Measurements from ENCODE around the gene NOL3. TPM values are rescaled to one million over a fixed set of nuclear protein-coding genes. Genes with fewer than 3 reads are reported as not detected.
"Not testable (repeated sequence)": the region's sequence is repeated elsewhere in the genome, so short reads cannot be mapped to it uniquely, and the experiment has no call there.

NOL3 gene
- 19.4 and 20.2 TPM in 2 replicates for total RNA-seq

DNA sequence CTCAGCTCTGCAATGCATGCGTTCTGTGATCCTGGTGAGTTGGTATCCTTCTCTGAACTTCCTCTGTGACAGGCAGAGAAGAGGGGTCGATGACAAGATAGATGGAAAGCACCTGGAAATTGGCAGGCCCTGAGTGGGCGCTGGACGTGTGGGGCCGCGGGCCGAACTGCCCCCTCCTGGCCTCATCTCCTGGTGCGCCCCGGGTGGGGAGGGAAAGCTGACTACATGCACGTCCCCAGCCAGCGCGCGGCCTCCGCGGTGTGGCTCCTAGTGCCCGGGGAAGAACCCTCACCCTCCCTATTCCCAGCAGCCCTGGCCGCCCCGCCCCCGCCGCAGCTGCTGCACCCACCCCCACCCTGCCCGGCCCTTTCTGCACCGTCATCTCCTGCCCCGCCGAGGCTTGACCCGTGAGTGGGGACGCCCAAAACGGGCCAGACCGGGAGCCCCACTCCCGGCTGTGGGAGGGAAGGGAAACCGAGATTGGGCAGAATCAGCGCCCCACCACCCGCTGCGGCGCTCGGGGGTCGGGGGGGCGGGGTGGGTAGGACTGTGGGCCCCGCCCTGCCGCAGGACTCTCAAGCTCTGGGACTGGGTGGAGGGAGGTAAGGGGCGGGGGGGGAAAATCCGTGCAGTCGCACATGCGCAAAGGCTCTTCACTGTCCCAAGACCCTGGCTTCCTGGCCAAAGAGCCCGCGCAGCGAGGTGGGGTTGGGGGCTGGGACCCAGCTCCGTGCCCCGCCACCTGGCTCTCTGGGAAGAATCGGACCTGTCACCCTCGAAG is at the start of gene NOL3:
NOL3 (plus strand) TSS at position 371 of the 781 bp plus-strand sequence.
- intact Hi-C loops (cut with micrococcal nuclease), result no loop called here

DNA sequence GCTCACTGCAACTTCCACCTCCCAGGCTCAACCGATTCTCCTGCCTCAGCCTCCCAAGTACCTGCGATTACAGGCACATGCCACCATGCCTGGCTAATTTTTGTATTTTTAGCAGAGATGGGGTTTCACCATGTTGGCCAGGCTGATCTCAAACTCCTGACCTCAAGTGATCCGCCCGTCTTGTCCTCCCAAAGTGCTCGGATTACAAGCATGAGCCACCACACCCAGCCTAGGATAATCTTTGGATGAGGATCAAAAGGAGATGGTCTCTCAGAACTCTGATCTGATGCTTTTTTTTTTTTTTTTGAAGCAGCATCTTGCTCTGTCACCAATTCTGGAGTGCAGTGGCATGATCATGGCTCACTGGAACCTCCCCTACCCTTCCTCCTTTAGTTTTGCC is 47.5 kb upstream of the NOL3 start:
- intact Hi-C loops (cut with micrococcal nuclease), result not testable (repeated sequence)

DNA sequence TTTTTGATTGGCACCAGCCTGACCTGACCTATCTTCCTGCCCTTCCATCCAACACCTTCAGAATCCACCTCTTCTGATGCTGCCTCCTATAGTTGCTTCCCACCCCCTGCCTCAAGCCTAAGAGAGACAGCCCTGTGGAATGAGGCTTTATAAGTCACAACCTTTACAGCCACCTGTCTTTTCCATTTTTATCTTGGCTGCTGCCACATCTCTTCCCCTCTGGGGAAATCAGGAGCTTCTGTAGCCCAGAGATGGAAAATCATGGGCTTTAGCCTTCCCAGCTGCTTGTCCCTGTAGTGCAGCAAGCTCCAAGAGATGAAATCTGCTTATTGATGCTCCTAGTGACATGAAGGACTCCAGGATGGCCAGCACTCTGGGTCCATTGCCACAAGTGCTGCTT is 41.9 kb upstream of the NOL3 start:
- intact Hi-C loops (cut with micrococcal nuclease), result no loop called here

DNA sequence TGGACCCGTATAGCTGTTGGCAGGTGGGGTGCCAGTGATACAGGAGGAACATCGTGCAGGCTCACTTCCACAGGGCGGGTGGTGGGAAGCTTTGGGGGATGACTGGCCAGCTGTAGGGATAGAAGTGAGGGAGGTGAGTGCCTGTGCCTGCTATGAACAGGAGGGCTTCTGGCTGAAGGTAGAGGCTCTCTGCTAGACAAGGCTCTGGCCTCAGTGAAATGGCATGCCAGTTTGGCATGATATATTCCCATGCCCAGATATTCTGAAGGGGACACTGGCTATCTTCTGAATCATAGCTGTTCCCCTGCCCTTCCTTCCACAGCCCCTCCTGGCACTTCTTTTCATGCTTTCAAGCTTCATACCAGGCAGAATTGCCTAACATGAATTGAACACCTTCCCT is 41.5 kb upstream of the NOL3 start:
- intact Hi-C loops (cut with micrococcal nuclease), result no loop called here

DNA sequence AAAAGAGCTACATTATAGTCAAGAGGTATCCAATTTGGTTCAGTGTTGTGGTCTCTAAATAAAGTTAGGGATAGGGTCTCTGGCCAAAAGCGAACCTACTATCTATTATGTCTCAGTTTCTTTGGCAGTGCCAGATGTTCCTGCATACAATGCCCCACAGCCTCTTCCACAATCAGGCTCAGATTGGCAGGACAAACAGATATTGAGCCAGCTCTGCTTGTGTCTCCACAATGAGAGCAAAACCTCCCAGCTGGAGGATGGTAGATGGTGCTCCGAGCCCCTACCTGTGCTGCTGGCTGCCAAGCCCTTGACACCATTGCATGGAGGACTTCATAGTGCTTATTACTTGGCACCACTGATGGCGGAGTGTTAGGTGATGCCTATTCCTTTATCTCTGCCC is 40.9 kb upstream of the NOL3 start:
- intact Hi-C loops (cut with micrococcal nuclease), result no loop called here

DNA sequence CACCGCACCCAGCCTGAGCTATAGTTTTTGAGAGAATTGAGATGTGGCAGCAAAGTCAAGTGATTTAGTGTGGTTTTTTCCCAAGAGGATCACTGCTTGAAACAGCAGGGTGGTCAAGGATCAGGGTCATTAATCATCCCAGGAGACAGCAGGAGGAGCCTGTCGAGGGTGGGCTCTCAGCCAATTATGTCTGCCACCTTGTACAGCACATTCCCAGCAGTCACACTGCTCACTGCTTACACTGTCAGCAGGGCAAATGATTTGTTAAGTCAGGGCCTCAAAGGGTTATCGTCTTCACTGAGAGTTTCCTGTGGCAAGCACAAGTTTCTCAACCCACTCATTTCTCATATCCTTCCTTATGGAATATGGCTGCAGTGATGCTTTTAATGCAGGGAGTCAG is 32.7 kb upstream of the NOL3 start:
- intact Hi-C loops (cut with micrococcal nuclease), result no loop called here

DNA sequence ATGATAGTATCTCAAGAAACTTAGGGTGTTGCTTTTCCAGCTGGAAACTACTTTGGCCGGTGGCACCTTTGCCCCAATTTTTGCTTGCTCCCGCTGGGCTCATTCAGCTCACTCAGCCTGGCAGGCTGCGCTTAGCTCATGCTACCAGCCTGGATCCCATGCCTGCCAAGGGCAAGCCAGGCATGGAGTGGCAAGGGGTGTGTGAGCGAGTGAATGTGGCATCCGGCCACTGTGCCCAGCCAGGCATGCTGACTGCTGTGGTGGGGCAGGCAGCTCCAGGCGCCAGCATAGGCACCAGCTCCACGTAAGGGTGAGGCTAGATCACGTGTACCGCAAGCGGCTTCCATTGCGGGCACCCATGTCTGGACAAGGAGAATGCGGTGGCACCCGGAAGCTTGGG is 28.9 kb upstream of the NOL3 start:
- intact Hi-C loops (cut with micrococcal nuclease), result no loop called here

DNA sequence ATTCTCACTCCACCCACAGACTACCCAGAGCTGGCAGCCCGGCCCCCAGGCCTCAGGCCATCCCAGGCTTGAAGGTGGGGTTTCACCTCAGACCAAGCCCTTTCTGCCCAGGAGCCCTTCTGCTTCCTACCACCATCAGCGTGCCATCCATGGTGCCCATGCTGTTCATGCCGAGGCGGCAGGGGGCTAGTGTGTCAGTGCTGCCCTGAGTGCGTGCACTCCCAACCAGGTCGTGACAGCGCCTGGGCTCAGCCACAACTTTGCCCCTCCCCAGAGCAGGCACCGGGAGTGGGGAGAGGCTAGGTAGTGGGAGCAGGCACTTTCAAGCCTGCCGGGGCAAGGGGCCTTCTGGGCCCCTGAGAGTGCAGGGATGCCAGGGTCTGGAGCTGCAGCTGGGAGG is 28.0 kb upstream of the NOL3 start:
- intact Hi-C loops (cut with micrococcal nuclease), result no loop called here

DNA sequence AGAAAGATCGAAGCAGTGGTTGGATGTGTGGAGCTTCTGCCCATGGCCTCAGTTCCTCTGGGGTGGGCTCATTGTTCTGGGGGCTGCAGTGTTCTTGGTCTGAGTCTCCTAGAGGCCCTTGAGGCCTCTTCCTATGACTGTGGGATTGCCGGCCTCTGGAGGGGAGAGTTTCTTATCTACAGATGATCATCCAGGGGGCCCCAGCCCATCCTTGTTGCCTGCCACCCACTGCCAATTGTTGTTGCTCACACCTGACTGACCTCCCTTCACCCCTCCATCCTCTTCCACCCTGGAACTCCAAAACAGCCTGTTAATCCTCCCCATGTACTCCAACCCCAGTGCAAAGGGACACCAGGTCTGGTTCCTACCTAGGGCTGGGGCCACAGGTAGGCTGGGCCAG is 25.4 kb upstream of the NOL3 start:
- intact Hi-C loops (cut with micrococcal nuclease), result no loop called here

DNA sequence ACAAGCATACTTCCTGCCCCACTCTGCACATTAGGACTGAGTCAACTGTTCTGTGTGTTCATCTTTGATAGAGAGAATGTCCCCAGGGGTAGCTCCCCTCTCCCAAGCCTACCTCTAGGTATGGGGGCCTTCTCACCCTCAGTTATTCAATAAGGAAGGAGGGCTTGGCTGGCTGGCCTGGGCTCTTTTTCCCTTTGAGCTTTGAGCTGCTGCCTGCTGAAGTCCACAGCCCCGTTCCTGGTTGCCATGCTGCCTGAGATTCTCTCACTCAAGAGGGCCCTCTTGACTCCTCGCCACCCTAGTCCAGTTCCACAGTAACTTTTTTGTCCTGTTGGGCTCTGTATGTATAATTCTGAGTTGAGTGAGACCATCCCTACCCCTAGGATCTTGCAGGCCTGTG is 24.6 kb upstream of the NOL3 start:
- intact Hi-C loops (cut with micrococcal nuclease), result no loop called here

DNA sequence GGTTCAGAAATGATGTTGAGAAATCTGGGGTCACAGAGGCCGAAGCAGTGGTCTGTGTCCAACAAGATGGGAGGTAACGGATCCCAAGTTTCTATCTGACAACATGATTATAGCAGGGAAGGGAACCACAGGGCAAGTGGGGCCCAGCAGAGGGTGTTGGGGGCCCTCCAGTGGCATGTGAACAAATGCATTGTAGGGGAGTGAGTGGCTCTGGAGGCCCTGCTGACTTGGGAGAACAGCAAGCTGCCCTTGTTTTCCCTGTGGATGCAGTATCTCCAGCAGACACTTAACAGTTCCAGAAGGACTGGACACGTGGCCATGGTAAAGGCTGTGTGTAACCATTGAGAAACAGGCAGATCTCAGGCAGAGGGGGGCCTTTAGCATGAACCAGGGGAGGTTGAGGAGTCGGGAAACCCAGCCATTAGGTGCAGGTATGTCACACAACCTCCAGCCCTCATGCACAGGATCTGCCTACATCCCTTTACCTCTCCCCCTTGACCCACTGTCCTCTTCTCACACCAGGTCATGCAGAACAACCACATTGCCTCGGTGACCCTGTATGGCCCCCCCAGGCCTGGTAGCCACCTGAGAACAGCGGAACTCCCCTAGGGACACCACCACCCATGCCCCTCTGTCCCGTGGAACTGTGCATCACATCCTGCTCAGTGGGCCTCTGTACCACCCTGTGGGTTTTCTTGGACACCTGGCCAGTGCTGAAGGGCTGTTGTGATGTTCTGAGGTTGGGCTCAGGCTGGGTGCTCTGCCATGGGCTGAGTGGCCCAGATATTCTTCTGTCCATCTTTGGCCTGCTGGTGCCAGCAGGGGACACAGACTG is 23.6 kb upstream of the NOL3 start:
- intact Hi-C loops (cut with micrococcal nuclease), result no loop called here

DNA sequence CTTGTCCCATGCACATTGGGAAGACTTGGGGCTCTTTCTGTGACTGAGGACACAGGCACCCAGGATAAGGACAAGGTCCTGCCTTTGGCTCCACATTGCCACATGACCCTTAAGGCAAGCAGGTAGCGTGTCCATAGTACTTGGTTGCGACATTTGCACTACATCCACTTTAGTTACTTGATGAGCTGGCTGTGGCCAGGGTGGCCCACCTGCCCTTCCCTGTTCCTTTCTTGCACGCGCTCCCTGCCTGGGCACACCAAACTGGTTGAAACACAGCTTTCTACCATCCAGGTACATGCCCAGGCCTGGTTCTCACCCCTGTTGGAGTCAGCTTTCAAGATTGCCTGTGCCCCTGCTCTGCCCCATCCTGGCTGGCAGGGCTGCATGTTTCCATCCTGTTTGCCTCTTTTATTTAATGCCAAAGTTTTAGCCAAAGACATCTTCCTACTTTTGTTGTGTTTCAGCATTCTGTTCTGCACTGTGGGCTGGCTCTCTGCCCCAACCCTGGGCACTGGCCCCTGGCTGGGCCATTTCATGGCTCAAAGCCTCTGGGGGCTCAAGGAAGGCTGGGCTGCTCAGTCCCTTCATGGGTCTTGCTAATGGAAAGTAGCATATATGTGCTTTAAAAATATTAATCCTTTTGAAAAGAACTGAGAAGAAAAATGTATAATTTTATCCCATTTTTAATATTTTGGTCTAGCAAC is 22.7 kb upstream of the NOL3 start:
- intact Hi-C loops (cut with micrococcal nuclease), result no loop called here

DNA sequence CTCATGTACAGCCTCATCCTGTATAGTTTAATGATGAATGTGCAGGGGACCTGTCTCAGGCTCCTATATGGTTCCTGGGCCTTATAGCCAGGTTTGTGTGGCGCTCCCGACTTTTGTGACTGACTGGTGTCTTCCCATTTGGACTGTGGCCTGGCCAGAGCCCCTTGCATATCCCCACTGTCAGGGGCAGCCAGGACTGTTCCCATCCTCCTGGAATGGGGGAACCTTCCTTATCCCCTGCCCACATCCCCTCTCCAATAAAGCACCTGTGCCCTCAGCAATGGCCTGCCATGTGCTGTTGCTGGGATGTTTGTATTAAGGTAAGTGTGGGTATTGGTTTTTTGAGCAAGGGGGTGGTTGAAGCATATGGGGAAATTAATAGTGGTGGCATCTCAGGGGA is 22.1 kb upstream of the NOL3 start:
- intact Hi-C loops (cut with micrococcal nuclease), result no loop called here

DNA sequence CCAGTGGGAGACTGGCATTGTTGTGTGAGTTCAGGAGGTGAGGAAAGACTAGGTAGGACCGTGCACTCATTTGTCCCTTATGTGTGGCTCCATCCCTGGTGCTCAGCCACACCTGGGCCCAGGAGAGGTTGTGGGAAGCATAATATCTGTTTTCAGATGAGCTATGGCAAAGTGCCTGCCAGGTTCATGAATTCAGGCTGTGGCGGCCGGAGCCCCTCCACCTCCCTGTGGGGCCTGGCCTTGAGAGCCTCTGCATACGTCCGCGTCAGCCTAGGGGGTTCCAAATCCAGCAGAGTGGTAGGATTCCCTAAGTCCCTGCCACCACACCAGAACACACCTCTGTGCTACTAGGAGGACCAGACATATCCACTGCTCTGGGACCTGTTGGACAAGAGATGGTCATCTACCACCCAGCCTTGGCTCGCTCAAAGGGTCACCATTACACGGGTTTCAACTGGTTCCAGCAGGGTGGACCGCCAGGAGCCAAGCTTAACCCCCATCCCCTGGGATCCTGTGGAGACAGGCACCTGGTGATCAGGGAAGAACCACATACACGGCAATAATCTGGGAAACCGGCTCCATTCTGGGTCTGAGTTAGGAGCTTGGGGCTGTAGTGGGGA is 21.6 kb upstream of the NOL3 start:
- intact Hi-C loops (cut with micrococcal nuclease), result no loop called here

DNA sequence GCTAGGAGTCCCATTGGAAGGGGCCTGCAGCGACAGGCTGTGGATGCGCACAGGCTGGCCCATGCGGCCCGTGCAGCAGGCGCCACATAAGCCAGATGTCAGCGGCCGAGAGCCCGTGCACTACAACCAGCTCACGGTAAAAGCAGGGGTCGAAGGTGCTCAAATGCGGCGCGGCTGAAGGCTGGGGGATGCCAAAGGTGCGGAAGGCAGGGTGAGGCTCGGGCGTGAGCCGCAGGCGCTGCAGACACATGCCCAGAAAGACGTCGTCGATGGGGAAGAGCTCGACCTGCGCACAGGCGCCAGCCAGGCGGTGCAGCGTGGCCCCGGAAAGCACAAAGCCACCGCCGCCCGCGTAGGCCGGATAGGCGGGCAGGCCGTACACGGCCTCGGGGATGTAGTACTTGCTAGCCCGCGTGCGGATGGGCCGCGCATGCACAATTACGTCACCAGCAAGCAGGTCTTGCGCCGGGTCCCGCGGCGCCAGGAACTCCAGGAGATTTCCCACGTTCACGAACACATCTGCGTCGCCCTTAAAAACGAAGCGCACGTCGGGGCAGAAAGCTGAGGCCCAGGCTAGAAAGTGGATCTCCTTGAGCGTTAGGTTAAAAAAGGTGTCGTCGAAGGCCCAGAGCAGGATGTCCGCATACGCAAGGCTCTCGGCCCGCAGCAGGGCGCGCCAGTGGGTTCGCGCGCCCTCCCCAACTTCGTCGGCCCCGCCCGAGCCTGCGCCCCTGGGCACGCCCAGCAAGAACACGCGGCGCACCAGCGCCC is 20.9 kb upstream of the NOL3 start:
- intact Hi-C loops (cut with micrococcal nuclease), result no loop called here

DNA sequence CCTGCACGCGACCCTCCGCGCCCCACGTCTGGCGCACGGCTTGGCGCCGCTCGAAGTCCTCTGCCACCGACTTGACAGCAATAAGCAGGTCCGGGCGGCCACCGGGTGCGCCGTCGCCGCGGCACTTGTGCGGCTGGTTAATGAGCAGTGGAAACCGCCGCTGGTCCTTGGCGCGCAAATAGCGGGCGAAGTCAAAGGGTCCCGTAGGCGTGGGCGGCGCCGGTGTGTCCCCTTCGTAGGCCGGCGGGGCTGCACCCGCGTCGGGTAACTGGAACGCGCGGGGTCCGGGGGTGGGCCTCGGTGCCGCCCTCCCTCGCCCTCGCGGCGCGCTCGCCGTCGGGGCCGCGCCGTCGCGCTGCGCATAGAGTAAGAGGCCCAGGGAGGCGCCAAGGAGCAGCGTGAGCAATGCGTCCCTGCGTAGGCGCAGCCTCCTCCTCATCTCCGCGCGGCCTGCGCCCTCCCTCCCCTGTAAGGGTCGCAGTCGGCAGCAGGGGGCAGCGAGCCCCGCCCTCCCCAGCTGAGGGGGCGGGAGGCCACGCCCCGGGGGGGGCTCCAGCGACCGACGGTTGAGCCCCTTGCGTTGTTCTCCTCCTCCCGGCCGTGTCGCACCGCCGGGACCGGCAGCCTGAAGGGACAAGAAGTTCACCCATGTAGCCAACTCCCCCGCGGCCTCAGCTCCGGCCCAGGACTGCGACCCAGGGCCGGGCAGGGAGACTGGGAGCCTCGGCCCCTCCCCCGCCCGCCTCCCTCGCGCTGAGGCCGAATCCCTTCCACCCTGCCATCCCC is 20.1 kb upstream of the NOL3 start:
- intact Hi-C loops (cut with micrococcal nuclease), result no loop called here

DNA sequence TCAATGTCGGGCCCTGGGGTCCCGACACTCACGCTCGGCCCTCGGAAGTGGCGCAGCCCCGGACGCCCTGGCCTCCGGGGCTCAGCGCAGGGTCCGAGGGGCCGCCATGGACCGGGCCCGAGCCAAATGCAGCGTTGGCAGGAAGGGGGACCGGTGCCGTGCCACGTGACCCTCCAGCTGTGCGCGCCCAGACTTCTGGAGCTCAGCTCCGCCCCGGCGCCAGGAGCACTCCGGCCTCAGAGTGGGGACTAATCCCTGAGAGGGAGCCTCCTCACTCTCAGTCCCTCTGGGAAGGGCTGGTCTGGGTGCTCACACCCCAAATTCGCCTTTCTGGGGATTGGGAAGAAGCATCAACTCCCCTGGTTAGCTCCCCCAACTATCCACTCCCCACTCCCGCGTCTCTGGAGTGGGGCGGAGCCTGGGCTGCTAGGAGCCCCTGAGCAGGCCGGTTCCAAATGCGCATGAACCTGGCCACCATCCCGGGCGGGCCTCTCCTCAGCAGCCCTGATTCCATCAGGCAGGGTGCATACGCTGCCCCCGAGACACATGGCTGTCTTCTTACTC is 19.4 kb upstream of the NOL3 start, which contains the start of gene B3GNT9:
B3GNT9 (minus strand) TSS at position 166 of the 564 bp plus-strand sequence. CDS start 513 bp downstream, outside the sequence.
- intact Hi-C loops (cut with micrococcal nuclease), result no loop called here

DNA sequence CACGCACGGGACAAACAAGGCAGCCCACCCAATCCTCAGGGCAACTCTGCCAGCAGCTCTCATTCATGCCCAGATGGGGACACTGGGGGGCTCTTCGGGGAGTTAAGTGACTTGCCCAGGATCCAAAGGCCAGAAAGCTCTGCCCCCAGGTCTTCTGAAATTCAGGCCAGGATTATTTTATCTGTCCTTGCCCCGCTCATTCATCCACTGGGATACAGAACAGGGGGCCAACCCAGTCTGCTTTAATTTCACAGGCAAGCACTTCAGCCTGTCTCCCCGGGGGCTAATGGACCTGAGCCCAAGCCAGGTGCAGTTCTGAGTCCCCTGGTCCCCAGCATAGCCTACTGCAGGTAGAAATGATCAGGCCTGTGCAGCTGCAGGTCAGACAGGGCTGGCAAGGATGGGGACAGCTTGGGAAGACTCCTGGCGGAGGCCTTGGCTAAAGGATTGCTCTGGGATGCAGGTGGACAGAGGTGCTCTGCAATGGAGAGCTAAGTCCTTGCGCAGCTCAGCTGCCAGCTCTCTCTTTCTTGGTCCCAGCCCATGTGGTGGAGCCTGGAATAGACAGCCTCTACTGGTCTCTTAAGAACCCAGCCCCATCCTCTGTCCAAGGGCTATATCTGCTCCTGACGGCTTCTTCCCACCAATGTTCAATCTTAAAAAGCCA is 18.8 kb upstream of the NOL3 start:
- intact Hi-C loops (cut with micrococcal nuclease), result no loop called here

Data from T-helper 2 cell treated with Interferon-gamma antibody and Interleukin-4, amounts not matched to agents 100 ng/mL and 5 ng/mL, for 36 hours (primary cell).